ENCODE results near the gene RNF145.
"Not testable (repeated sequence)": the region's sequence is repeated elsewhere in the genome, so short reads cannot be mapped to it uniquely, and the experiment has no call there.

RNF145 gene

DNA sequence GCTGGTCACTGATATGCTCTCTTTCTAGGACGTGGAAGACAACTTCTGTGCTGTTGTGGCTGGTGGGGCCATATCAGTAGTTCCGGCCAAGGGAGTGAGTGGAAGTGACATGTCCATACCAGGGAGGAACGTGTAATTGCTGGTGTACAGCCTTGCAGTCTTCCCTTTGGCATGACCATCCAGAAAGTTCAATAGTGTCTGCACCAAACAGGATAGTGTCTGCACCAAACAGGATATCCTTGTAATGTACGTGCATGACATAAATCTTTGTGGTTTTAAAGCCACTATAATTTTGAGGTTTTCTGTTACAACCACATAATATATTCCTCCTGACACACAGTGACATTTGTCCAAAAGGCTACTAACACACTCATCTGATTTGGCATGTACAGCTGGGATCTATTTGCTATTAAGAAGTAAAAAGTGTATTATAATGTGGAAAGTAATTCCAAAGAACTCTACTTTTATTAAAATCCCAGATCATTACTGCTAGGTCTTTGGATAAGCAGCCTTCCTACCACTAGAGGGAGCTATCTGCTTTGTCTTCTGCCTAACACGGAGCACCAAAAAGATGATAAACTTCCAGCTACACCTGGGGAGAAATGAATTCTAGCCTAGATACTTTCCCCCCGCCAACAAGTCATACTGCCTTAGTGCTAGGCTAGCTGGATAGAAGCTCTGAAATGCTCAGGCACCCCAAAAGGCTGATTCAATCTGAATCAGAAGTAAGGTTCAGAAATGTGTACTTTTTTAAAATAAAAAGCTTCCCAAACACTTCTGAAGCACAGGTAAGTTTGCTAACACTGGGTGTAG is 52.7 kb downstream of the RNF145 start:
- TF ChIP-seq, protein P1, sequence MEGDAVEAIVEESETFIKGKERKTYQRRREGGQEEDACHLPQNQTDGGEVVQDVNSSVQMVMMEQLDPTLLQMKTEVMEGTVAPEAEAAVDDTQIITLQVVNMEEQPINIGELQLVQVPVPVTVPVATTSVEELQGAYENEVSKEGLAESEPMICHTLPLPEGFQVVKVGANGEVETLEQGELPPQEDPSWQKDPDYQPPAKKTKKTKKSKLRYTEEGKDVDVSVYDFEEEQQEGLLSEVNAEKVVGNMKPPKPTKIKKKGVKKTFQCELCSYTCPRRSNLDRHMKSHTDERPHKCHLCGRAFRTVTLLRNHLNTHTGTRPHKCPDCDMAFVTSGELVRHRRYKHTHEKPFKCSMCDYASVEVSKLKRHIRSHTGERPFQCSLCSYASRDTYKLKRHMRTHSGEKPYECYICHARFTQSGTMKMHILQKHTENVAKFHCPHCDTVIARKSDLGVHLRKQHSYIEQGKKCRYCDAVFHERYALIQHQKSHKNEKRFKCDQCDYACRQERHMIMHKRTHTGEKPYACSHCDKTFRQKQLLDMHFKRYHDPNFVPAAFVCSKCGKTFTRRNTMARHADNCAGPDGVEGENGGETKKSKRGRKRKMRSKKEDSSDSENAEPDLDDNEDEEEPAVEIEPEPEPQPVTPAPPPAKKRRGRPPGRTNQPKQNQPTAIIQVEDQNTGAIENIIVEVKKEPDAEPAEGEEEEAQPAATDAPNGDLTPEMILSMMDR (IDR thresholded peaks at IDR 0.05; ENCODE audit: low read depth, low read length) = peak; percentile 78
- H3K4me3 ChIP-seq (replicated peaks in 1 of 2; ENCODE audit: low read depth in 2 of 2, low read length in 2 of 2) = no peak overlapping the region
- DNase-seq (ENCODE audit: low read depth in 2 of 2) = peak; percentile 86 to 88

DNA sequence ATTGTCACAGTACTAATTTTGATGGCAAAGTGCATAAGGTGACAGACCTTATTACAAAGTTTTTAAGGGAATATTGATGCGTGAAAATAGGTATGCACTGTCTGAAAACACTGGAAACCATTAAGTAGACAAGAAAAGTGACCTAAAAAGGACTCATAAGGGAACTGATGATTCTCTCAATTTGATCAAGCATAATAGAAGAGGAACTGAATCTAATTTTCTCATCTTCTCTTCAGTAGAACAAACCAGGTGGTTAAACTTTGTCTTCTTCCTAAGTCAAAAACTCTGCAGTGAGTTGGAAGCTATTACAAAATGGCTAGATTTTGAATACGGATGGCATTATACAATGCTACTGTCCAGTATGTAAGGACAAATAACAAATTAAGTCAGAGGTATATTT is 53.4 kb downstream of the RNF145 start:
- no peak overlapping the region for H3K4me3 ChIP-seq (replicated peaks in 1 of 2; ENCODE audit: low read depth in 2 of 2, low read length in 2 of 2)
- no peak for DNase-seq (ENCODE audit: low read depth in 2 of 2)
- TF ChIP-seq, protein P1 (IDR thresholded peaks at IDR 0.05; ENCODE audit: low read depth, low read length) = no peak

DNA sequence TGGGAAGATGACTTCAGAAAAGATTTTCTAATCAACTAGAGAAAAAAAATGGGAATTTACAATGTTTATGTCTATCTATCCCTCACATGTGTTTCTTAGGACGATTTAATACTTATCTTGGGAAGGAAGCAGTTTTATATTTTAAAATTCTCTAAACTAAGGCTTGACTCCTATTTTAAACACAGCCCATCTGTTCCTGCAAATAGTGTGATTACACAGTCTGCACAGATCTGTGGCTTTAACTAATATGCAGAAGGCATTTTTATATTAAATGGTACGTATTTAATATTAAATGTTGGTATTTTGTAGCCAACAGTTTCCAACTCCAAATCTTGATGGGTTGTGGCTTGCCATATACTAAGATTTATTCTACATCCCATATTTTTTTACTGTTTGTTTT is 56.5 kb downstream of the RNF145 start:
- DNase-seq (ENCODE audit: low read depth in 2 of 2) = no peak
- no peak overlapping the region for H3K4me3 ChIP-seq (replicated peaks in 1 of 2; ENCODE audit: low read depth in 2 of 2, low read length in 2 of 2)
- TF ChIP-seq, protein P1 (IDR thresholded peaks at IDR 0.05; ENCODE audit: low read depth, low read length) = no peak

DNA sequence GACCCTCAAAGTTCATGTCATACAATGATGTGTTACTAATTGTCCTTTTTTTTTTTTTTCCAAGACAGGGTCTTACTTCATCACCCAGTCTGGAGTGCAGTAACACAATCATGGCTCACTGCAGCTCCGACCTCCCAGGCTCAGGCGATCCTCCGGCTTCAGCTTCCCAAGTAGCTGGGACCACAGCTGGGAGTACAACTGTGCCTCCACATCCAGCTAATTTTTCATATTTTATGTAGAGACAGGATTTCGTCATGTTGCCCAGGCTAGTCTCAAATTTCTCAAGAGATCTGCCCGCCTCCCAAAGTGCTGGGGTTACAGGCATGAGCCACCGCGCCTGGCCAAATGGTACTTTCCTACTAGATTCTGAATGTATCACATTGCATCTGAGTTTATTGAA is 60.3 kb downstream of the RNF145 start:
- no peak overlapping the region for H3K4me3 ChIP-seq (replicated peaks in 1 of 2; ENCODE audit: low read depth in 2 of 2, low read length in 2 of 2)
- TF ChIP-seq, protein P1 (IDR thresholded peaks at IDR 0.05; ENCODE audit: low read depth, low read length) = no peak
- DNase-seq (ENCODE audit: low read depth in 2 of 2) = no peak

DNA sequence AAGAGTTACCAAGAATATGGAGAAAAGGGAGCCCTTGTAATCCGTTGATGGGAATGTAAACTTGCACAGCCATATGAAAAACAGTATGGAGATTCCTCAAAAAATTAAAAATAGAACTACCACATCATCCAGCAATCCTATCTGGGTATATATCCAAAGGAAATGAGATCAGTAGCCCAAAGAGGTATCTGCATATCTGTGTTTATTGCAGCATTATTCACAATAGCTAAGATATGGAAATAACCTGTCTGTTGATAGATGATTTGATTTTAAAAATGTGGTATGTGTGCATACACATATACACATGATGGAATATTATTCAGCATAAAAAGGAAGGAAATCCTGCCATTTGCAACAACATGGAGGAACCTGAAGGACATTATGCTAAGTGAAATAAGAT is 61.4 kb downstream of the RNF145 start:
- H3K4me3 ChIP-seq (replicated peaks in 1 of 2; ENCODE audit: low read depth in 2 of 2, low read length in 2 of 2) = no peak overlapping the region
- TF ChIP-seq, protein P1 (IDR thresholded peaks at IDR 0.05; ENCODE audit: low read depth, low read length) = no peak
- no peak for DNase-seq (ENCODE audit: low read depth in 2 of 2)

DNA sequence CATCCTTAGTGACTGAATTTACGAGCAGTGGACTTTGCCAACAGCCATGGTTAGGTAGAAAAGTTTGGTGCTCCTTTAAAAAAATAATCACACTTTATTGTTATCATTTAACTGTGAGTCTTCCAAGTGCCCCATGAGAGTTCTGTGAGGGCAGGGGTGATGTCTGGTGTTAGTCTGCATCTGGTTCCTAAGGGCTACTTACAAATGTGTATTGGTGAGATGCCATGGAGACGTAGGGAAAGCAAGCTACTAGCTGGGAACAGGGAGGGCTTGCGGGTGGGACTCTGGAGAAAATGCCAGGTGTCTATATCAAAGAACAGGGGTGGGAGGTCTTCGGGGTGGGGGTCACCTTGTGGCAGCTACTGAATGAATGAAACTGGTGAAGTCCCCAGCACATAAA is 62.5 kb downstream of the RNF145 start:
- H3K4me3 ChIP-seq (replicated peaks in 1 of 2; ENCODE audit: low read depth in 2 of 2, low read length in 2 of 2) = no peak overlapping the region
- no peak for DNase-seq (ENCODE audit: low read depth in 2 of 2)
- TF ChIP-seq, protein P1 (IDR thresholded peaks at IDR 0.05; ENCODE audit: low read depth, low read length) = no peak

DNA sequence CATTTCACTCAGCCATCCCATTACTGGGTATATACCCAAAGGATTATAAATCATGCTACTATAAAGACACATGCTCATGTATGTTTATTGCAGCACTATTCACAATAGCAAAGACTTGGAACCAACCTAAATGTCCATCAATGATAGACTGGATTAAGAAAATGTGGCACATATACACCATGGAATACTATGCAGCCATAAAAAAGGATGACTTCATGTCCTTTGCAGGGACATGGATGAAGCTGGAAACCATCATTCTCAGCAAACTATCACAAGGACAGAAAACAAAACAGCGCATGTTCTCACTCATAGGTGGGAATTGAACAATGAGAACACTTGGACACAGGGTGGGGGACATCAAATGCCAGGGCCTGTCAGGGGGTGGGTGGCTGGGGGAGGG is 64.2 kb downstream of the RNF145 start:
- DNase-seq (ENCODE audit: low read depth in 2 of 2); H3K4me3 ChIP-seq (replicated peaks in 1 of 2; ENCODE audit: low read depth in 2 of 2, low read length in 2 of 2): not testable (repeated sequence)

Measured in cardiac fibroblast (primary cell).